GM18951 (cell line): ENCODE data around the gene RAB6C.
"Not testable (repeated sequence)": the region's sequence is repeated elsewhere in the genome, so short reads cannot be mapped to it uniquely, and the experiment has no call there.

ENCODE experiments used
- POLR2A ChIP-seq: IDR thresholded peaks from 4 replicates; pipeline ENCODE4 v1.6.1; 2011; ENCODE audit warnings: mild to moderate bottlenecking; ENCODE audit not compliant: insufficient read length, insufficient read depth; ENCODE audit errors: extremely low read depth
- in situ Hi-C: fragments of 300-500 bp; cut with MboI; formaldehyde crosslinking; loops from one replicate; pipeline ENCODE4 v1.12.0; 2022; ENCODE audit warnings: low sequenced_read_pairs, mixed read lengths, inconsistent platforms; ENCODE audit not compliant: unreplicated experiment

The RAB6C gene

DNA sequence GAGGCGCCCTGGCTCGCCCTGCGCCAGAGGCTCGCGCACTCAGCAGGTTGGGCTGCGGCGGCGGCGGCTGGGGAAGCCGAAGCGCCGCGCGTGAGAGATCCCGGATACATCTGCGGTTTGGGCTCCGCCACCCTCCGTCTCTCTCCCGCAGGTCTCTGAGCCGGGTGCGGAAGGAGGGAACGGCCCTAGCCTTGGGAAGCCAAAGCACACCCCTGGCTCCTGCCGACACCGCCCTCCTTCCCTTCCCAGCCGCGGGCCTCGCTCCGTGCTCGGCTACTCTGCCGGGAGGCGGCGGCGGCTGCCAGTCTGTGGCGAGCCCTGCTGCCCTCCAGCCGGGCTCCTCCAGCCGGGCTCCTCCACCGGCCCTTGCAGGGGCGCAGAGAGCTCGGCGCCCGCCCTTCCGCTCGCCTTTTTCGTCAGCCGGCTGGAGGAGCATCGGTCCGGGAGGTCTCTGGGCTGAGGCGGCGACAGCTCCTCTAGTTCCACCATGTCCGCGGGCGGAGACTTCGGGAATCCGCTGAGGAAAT lies at the start of gene RAB6C:
Gene RAB6C (plus strand): TSS at position 38 of the 527 bp plus-strand sequence. CDS start 450 bp downstream, at position 488.
- in situ Hi-C loops = loop anchor here (10.0 kb wide), 1 partner anchor 1385 kb away; the partner anchor contains the start of gene RAB6D

DNA sequence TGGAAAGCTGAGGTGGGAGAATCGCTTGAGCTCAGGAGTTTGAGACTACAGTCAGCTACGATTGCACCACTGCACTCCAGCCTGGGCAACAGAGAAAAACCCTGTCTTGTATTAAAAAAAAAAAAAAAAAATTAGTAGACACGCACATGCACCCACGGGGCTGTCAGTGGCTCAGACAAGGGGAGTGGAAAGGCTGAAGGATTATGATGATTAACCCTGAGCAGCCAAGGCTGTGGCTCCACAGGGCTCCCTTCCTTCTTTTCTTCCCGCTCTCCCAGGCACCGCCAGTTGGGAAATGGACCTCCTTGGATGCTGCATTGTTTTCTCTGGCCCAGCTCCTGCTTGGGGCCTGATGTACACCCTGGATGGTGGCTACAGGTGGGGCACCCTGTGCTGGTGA lies 49.0 kb upstream of the RAB6C start:
- TF ChIP-seq POLR2A = no peak
- in situ Hi-C loops = loop anchor here (25.0 kb wide), 1 partner anchor 407 kb away; the partner anchor contains the start of gene IMP4

DNA sequence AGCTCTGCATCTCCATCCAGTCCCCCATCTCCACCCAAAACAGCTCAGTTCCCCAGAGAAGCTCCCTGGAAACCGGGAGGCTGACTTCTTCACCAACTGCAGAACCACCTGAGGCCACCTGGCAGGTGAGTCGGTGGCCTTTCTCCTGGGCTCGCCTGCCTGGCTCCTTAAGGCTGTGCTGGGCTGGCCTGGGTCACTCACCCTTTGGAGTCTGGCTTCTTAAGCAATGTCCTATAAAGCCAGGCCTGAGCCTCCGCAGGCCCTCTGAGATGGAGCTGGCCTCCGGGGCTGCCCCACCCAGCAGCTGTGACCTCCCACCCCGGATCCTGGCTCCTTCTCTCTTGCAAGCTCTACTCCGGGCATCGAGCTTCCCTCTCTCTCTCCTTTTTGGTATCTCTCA lies 46.1 kb upstream of the RAB6C start:
- in situ Hi-C loops = loop anchor here (25.0 kb wide), 1 partner anchor 404 kb away; the partner anchor contains the start of gene IMP4

DNA sequence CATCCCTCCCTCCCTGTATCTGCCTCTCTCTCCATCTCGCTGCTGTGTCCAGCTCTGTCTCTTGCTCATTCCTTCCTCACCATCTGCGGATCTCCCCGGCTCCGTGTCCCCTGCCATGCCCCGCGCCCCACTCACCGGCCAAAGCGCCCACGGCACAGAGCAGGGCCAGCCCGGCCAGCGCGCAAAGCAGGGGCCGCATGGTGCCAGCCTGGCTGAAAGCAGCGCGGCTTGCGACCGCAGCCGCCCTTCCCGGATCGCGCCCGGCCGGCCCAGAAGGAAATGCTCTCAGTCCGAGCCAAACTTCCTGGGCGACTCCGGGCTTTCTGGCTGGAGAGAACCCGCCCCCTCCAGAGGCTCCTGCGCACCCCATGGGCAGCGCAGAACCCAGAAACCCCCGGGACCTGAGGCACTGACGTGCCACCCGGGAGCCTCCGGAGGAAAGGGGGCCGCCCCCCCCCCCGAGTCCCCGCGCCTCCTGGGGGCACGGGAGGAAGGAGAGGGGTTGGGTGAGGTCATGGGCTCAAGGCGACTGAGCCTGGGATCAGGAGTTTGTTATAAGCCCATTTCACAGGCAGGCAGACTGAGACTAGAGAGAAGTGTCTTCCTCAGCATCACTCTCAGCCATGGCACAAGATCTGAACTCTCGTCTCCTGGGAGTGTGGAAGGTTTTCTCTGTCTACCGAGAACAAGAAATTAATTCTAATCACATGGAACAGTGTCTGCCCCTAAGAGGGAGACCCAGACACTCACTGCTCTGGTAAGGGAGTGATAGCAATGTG lies 45.2 kb upstream of the RAB6C start:
- no peak for TF ChIP-seq POLR2A
- in situ Hi-C loops = loop anchor here (25.0 kb wide), 1 partner anchor 403 kb away; the partner anchor contains the start of gene IMP4

DNA sequence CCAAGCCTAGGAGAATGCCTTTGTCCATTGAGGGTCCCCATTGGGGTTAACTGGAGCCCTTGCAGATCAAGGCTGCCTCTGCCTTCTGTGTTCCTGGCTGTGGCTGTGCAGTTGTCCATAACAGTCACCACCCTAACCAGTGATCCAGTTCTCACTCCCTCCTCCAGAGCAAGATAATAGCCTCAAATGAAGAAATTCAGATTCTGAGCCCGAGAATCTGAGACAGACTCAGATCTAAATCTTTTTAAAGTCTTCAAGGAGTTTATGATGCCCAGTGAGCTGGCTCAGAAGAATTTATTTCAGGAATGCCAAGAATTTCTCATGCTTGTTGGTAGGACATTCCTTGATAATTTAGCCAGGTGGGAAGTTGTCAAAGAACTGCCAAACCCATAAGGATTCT lies 44.3 kb upstream of the RAB6C start:
- TF ChIP-seq POLR2A = no peak
- in situ Hi-C loops = loop anchor here (25.0 kb wide), 1 partner anchor 402 kb away; the partner anchor contains the start of gene IMP4

DNA sequence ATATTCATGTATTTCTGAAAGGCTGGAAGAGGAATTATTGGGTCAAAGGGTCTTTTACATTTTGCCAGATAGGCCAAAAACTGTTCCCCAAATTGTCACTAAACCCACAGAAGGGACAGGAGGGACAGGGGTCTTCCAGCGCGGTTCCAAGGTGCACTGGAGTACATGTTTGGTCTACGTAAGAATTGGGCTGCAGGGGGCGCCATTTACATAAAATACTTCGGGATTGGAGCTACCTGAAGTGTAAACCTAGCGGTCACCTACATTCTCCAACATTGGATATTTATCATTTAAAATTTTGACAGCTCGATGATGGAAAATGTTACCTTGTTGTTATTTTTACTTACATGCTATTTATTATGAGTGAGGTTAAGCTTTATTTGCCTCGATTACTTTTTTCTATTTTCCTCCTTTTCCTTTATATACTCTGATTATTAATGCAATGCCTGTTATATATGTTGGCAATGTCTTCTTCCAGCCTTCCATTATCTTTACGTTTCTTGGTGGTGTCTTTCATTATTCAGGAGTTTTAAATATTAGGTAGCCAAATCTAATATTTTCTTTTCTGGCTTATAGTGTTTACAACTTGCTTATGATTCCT lies 43.0 kb upstream of the RAB6C start:
- in situ Hi-C loops = loop anchor here (25.0 kb wide), 1 partner anchor 401 kb away; the partner anchor contains the start of gene IMP4
- no peak for TF ChIP-seq POLR2A

DNA sequence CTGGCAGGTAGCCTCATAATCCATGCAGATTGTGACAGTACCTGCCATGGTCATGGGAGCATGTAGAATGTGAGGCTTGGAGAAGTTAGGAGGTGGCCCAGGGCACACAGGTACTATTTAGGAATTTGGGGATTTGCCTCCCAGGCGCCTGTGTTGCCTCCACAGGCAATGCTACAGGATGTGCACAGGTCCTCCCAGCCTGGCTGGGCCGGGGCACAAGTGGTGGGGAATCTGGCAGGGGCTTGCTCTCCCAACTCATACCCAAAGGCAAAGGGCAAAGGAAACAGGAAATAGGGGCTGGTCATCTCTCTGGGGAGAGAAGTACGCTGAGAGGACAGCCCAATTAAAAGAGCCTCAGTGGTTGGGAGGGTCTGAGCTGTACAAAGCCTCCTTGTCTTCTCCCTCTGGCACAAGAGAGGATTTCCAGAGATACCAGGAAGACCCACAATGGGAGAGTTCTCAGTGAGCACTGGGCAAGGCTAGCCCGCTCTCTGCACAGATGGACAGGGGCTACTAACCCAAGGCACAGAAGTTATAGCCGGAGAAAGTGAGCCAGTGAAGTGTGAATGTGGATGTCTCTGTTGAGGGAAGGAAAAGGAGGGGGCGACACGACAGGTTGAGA lies 40.5 kb upstream of the RAB6C start:
- in situ Hi-C loops = loop anchor here (25.0 kb wide), 1 partner anchor 398 kb away; the partner anchor contains the start of gene IMP4

DNA sequence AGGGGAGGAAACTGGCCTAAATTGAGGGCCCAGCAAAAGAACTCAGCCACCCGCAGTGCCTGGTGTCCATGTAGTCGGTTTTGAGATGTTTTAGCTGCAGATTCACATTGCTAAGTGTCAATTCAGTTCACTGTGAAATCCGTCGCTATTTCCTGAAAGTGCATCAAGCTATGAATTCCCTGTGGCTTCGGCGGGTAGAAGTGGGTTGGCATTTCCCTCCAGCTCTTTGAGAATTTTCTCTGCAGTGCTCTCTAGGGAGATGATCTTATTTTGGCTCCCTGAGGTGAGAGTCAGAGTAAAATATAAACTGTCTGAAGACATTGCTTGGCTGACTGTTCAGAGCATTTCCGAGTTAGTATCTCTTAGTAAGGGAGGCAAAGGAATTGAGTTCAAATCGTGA lies 36.0 kb upstream of the RAB6C start:
- in situ Hi-C loops = loop anchor here (25.0 kb wide), 1 partner anchor 394 kb away; the partner anchor contains the start of gene IMP4

DNA sequence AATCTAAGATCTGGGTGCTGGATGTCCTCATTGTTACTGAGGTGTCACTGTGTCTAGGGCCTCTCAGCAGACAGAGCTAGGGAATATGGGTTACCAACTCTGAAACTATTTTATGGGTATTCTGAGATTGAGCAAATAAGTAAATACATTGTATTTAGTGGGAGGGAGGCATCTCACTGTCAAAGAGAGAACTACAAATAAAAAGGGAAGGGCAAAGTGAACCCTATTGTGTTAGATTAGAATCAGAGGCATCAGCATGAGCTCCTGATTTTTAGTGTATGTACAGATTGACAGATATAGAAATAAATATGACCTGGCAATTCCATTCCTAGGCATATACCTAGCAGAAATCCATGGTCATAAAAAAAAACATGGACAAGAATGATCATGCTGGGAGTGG lies 33.9 kb upstream of the RAB6C start:
- TF ChIP-seq POLR2A = no peak
- in situ Hi-C loops = loop anchor here (25.0 kb wide), 1 partner anchor 392 kb away; the partner anchor contains the start of gene IMP4

DNA sequence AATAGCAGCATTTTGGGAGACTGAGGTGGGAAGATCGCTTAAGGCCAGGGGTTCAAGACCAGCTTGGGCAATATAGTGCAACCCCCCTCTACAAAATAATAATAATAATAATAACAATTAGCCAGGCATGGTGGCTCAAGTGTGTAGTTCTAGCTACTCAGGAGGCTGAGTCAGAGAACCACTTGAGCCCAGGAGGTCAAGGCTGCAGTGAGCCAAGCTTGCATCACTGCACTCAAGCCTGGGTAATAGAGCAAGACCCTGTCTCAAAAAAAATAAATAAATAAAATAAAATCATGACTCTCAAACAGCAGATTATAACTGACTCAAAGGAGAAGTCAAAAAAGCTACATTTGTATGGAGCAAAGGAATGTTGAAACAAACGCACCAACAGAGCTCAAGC lies 31.8 kb upstream of the RAB6C start:
- in situ Hi-C loops = loop anchor here (25.0 kb wide), 1 partner anchor 390 kb away; the partner anchor contains the start of gene IMP4

DNA sequence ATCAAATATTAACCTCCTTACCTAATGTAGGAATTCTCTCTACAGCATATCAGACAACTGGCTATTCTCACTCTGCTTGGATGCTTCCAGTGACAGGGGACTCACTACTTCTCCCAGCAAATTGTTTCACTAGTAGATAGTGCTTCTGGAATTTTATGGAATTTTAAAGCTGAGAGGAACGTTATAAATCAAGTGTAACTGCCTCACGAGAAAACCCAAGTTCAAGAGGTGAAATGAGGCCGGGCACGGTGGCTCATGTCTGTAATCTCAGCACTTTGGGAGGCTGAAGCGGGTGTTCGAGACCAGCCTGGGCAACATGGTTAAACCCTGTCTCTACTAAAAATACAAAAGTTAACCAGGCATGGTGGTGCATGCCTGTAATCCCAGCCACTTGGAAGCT lies 23.3 kb upstream of the RAB6C start:
- in situ Hi-C loops = not testable (repeated sequence)

DNA sequence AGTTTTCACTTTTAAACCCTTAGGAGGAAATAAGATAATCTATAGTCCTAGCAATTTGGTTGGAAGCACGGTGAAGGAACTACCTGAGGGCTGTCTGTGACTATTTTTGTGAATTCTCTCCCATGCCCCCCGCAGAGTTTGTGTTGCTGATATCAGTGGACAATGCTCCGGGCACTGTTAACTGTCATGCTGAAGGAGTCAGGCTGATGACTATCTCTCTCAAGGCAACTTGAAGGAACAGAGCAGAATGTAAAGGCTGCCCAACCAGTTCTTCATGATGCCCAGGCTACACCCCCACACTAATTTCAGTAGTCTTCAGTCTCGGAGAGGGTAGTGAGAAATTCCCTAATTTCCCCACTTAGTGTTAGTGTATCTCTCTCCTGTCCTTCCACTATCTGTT lies 21.6 kb upstream of the RAB6C start:
- in situ Hi-C loops = no loop called here
- no peak for TF ChIP-seq POLR2A

DNA sequence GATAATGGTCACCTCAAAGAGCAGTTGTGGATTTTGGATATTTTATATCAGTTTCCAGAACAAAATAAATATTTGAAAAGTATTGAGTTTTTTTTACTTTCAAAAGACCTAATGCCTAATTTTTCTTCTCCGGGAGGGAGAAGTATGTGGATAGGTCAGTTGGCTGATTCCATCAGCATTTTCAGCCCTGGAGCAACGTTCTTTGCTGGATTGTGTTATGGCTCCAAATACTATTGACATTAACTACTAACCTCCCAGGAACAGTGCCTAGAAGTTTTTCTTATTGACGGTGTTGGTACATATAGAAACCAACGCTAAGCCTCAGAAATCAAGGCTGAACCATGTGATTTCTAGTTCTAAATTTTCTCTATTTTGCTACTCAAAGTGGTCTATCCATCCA lies 20.7 kb upstream of the RAB6C start:
- in situ Hi-C loops = not testable (repeated sequence)

DNA sequence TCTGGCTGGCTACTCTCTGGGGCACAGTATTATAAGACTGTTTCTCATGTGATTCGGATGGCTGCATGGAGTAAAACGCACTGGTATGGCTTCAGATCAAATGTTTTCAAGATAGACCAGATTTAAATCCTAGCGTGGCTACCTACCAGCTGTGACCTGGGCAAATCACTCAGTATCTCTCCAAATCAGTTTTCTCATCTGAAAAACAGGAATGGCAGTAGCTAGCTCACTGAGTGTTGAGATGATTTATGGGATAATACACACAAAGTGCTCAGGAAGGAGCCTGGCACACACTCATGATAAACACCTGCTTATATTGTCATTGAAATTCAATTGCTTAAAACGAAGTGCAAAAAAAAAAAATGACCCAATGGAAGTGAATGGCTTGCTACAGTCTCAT lies 10.9 kb upstream of the RAB6C start:
- in situ Hi-C loops = not testable (repeated sequence)
